ENCODE results near the gene MARK4. TPM values are rescaled to one million over a fixed set of nuclear protein-coding genes. Genes with fewer than 3 reads are reported as not detected.

The MARK4 gene
- 13.7 and 19.9 TPM in 2 replicates for total RNA-seq

DNA sequence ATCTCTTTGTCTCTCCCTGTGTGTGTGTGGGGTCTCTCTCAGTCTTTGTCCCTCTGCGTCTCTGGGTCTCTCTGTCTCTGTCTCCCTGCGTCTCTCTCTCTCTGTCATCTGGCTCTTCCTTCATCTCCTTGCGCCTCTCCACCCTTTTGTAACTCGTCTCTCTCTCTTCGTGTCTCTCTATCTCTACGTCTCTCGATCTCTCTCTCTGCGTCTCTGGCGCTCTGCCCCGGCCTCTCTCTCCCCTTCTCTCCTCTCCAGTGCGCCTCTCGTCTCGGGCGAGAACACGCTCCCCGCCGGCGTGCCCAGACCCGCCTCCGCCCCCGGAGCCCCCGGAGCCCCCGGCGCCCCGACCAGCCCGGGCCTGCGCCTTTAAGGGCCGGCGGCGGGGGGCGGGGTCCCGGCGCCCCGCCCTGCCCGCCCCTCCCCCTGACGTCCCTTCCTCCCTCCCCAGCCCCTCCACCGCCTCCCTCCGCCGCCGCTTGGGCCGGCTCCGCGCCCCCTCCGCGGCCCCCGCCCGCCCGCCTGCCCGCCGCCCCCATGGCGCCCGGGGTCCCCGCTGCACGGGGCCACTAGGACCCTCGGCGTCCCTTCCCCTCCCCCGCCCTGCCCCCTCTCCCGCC lies at the start of gene MARK4:
Gene MARK4 (plus strand): TSS at position 440 of the 620 bp plus-strand sequence. CDS start 318 bp downstream, outside the sequence.

DNA sequence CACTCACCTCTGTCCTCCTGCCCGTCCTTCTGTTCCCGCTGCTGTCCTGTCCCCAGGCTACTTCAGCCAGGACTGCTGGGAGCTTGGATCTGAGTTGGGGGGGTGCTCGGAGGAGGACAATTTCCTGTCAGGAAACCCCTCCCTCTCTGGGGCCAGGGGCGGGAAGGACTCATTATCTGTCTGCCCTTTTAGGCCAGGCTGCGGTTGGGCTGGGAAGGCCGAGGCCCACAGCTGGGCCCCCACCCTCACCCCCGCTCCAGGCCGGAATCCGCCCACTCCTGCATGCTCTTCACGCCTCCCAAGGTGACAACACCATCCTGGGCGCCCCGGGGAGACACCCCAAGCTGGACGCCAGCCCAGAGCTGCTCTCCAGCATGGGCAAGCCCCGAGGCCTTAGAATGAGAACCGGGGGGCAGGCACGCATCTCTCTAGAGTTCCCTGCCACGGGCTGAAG lies 5.7 kb upstream of the MARK4 start, which contains the start of gene EXOC3L2:
Gene EXOC3L2 (minus strand): TSS at position 74 of the 454 bp plus-strand sequence. CDS start 6,362 bp downstream, outside the sequence.

DNA sequence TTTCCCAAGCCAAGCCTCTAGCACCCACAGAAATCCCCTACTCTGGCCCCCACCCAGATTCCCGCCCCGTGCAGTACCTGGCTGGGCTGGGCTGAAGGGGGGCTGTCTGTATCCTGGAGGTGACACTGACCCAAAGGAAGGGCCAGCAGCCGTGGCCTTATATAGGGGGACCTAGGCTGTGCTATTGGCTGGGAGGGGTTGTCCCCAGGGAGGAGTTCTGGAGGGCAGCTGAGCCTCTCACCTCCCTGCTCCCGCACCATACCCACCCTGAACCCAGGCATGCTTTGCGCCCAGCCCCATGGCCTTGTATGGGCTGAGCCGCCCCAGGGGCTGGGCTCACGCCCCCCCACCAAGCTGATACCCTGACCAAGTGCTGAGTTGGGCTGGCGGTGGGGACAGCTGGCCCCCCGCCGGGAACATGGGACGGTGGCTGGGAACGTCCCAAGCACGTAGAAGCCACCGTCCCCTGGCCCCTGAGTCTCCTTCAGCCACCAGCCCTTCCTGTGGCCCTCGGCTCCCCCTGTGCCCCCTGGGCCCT lies 71.7 kb downstream of the MARK4 start, which contains the start of gene CKM:
Gene CKM (minus strand): TSS at position 132 of the 538 bp plus-strand sequence. CDS start 3,162 bp downstream, outside the sequence.

DNA sequence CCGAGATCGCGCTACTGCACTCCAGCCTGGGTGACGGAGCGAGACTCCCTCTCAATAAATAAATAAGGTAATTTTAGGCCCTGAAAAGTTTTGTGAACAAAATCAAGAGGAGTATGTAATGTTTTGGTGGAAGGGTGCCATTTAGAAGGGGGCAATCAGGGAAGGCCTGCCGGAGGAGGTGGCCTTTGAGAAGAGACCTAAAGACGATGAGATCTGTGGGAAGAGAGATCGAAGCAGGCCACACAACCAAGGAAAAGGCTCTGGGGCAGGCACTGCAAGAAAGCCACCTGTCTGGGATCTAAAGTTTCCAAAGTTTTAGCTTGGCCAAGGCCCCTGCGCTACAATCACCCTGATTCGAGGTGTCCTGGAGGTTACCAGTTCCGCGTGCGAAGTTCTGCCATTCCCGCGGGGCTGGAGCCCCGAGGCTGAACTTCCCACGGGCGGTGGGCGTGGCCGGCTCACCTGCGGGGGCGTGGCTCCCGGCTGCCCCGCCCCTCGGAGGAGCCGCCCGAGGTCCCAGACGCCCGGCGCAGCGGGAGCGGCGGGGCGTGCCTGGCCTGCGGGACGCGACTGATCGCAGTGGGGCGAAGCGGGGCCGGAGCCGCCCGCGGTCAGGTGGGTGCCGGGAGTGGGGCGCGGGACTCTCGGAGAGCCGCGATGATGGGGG lies 89.3 kb downstream of the MARK4 start, which contains the start of gene KLC3:
Gene KLC3 (plus strand): TSS at position 519 of the 667 bp plus-strand sequence. CDS start 4,792 bp downstream, outside the sequence.

Other genes starting within 250 kb of the MARK4 start
- gene RELB, start 249.8 kb upstream of the MARK4 start, total RNA-seq, result 18.9 and 27.4 TPM in 2 replicates
- 27.1 and 30.1 TPM in 2 replicates for gene CLASRP, start 212.2 kb upstream of the MARK4 start, total RNA-seq
- gene ZNF296, start 174.8 kb upstream of the MARK4 start, total RNA-seq, result 0.57 TPM in 1 of 2 replicates, not detected in the other
- 15.1 and 34.5 TPM in 2 replicates for gene GEMIN7, start 172.0 kb upstream of the MARK4 start, total RNA-seq
- 40.3 and 47.5 TPM in 2 replicates for gene PPP1R37, start 158.1 kb upstream of the MARK4 start, total RNA-seq
- gene NKPD1, start 90.3 kb upstream of the MARK4 start, total RNA-seq, result under 0.01 and 0.29 TPM in 2 replicates
- gene TRAPPC6A, start 73.0 kb upstream of the MARK4 start, total RNA-seq, result 1.3 and 12.3 TPM in 2 replicates
- 6.7 and 11.6 TPM in 2 replicates for gene BLOC1S3, start 72.5 kb upstream of the MARK4 start, total RNA-seq
- under 0.01 TPM in 1 of 2 replicates, not detected in the other for gene EXOC3L2, start 5.9 kb upstream of the MARK4 start, total RNA-seq
- not detected in 2 replicates for gene CKM, start 71.6 kb downstream of the MARK4 start, total RNA-seq
- gene KLC3, start 89.5 kb downstream of the MARK4 start, total RNA-seq, result 0.22 TPM in 1 of 2 replicates, not detected in the other
- gene ERCC2, start 119.3 kb downstream of the MARK4 start, total RNA-seq, result 39.6 and 46.1 TPM in 2 replicates
- 1.3 and 8.9 TPM in 2 replicates for gene PPP1R13L, start 153.8 kb downstream of the MARK4 start, total RNA-seq
- 7.7 and 16.3 TPM in 2 replicates for gene POLR1G, start 155.4 kb downstream of the MARK4 start, total RNA-seq
- gene ERCC1, start 172.6 kb downstream of the MARK4 start, total RNA-seq, result 79.0 and 128 TPM in 2 replicates
- gene FOSB, start 216.7 kb downstream of the MARK4 start, total RNA-seq, result 3.6 and 5.9 TPM in 2 replicates
- gene RTN2, start 245.8 kb downstream of the MARK4 start, total RNA-seq, result 7.7 and 9.2 TPM in 2 replicates
- gene PPM1N, start 247.2 kb downstream of the MARK4 start, total RNA-seq, result 0.43 and 1.5 TPM in 2 replicates

Measured in placental pericyte (primary cell).